ENCODE measurements around the gene TNS1.

DNA sequence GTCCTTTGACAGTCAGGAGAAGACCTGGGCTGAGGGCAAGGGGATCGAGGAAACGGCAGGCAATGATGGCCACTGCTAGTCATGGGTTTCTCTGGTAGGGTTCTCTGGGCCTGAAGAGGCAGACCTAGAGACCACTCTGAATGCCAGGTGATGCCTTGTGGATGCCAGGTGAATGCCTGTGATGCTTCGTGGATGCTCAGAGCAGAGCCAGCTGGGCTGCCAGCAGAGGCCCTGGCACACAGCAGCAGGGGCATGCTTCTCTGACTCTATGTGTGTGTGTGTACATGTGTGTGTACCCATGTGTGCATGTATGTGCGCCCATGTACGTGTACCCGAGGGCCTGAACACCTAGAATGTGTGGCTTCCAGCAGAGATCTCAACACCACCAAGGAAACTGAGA, 172.0 kb downstream of the TNS1 start:
- TF ChIP-seq, protein P1, sequence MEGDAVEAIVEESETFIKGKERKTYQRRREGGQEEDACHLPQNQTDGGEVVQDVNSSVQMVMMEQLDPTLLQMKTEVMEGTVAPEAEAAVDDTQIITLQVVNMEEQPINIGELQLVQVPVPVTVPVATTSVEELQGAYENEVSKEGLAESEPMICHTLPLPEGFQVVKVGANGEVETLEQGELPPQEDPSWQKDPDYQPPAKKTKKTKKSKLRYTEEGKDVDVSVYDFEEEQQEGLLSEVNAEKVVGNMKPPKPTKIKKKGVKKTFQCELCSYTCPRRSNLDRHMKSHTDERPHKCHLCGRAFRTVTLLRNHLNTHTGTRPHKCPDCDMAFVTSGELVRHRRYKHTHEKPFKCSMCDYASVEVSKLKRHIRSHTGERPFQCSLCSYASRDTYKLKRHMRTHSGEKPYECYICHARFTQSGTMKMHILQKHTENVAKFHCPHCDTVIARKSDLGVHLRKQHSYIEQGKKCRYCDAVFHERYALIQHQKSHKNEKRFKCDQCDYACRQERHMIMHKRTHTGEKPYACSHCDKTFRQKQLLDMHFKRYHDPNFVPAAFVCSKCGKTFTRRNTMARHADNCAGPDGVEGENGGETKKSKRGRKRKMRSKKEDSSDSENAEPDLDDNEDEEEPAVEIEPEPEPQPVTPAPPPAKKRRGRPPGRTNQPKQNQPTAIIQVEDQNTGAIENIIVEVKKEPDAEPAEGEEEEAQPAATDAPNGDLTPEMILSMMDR (IDR thresholded peaks at IDR 0.05) = no peak
- TF ChIP-seq POLR2A (IDR thresholded peaks at IDR 0.05) = no peak

Data from Peyer's patch (tissue), 4 donors.